Urothelium cell line (cell line): Measurements from ENCODE around the gene PLEKHD1.

Experiments used
- DNase-seq: peaks from one replicate; pipeline ENCODE4 v3.0.0; 2011; ENCODE audit warnings: low spot score, mixed read lengths
- FAIRE-seq: peaks from 2 replicates; lab custom pipeline; 2011; peaks lifted over from hg19 to GRCh38; lab: Jason Lieb, UNC

PLEKHD1 gene

DNA sequence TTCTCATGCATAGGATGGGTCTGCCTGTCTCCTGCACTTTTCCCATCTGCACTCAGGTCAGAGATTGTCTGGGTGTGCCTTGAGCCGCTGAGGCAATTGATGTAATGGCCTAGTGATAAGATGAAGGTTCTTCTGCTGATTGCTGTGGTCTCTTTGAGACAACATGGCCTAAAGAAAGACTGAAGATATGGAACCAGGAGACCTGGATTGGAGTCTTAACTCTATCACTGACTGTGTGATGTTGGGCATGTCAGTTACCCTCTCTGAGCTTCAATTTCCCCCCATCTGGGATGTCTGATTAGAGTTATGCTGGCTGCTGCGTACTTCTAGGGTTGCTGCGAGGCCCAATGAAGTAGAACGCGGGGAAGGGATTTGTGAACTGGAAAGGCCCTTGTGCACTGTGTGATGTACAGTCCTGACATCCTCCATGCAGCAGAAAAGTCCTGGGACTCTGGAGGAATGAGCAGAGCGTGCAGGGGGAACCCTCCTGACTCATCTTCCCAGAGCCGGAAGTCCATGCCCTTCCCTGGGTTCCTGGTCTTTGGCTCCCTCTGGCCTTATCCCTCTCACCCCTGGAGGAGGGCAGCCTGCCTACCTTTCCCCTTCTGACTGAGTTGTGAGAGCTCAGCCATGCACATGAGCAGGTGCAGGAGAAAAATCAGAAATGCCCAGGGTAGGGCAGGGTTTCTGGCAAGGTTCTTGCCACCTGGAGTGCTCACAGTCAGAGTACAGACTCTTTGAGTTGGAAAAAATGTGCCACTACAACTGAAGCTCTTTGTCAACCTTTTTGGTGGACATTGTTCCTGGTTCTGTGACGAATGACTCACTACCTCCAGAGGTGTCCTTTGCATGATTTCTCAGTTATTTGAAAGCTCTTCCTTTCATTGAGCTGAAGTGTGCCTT lies 21.1 kb downstream of the PLEKHD1 start:
- no peak for DNase-seq
- peak; percentile 84 for FAIRE-seq

DNA sequence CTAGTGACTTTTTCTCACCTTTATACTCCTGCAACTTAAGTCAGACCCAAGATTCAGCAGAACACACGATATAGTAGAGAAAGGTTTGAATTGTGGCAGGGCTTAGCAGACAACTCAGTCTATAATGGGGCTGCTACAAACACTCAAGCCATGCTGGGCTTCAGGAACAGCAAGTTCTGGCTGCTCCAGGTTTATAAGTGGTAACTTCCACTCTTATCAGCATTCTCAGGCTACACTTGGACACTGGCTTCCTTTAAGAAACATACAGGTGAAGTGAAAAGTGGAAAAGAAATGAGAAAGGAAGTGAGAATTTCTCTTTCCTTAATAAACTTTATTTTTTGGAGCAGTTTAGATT lies 21.7 kb downstream of the PLEKHD1 start:
- no peak for FAIRE-seq

DNA sequence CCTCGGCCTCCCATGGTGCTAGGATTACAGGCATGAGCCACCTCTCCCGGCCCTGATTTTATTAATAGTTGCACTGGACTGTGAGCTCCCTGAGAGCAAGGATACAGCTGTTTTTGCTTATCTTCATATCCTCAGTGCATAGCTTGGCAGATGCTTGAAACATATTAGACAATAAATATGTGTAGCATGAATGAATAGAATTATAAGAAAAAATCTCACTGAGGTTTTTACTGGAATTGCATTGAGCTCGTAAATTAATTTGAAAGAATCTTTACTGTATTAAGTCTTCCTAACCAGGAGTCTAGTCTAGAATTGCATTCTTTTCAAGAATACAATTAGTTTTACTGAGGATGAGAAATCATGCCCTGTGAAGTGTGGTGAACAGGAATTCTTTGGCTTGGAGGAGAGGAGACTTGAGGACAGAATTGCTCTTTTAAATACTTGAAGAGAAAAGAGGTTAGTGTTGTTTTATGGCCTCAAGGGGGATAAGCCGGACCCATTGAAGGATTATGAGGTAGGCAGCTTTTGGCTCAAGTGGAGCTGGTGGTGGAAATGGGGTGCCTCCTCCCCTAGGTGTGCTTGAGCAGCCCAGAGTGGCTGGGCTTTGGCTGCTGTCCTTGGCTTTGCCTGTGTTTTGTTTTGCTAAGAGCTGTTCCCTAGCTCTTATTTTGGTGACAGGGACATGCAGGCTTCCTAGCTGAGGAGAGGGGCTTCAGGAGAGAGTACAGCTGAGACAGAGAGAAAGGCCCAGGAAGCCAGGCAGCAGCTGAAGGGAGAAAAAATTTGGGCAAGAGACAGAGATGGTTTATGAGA lies 34.0 kb downstream of the PLEKHD1 start:
- no peak for DNase-seq
- FAIRE-seq = no peak

More for the DNA sequence above, 21.7 kb downstream of the PLEKHD1 start:
- DNase-seq = no peak

DNA sequence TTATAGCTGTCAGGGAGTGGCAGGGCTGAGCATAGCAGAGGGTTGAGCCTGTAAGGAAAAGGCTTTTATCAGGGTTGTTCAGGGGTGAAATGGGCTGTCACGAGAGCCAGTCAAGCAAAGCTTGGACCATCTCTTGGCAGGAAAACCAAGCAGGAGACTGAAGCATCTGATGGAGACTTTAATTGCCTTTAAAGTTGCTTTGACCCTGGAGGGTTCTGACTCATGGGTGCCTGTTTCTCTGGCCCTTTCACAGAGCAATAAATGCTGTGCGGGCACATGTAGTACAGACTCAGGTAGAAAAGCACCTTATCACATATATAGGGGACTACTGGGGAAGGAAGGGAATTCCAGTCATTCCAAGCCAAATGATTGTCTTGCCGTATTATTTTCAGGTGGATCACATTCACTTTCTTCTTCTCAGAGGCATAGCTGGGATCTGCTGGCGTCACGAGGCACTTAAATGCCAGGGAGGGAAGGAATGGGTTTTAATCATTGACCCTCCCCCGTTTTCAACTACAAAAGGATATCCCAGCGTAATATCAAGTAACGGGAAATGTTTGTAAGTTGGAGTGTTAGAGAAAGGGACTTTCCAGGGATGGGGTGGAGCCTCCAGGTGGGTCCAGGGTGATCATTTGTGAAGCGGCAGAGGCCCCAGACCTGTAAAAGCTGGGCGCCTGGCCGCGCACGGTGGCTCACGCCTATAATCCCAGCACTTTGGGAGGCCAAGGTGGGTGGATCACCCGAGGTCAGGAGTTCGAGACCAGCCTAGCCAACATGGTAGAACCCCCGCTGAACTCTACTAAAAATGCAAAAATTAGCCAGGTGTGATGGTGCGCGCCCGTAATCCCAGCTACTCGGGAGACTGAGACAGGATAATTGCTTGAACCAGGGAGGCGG lies 34.9 kb downstream of the PLEKHD1 start:
- DNase-seq (no peak), FAIRE-seq (peak; percentile 69)

DNA sequence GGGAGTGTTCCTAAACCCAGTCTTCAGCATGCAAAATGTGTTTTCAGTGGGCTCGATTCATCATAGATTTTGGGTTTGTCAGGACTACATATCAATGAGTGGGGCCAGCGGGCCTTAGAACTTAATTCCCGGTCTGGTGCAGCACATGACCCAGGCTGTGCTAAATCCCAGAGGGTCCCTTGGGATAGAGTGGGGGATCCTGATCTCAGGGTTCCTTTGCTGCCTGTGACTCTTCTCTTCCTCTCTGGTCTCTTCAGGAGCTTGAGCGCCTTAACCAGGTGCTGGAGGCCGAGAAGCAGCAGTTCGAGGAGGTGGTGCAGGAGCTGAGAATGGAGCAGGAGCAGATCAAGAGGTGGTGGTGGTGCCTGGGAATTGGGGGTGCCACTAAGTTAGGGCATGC lies 37.5 kb downstream of the PLEKHD1 start:
- FAIRE-seq = no peak
- no peak for DNase-seq

DNA sequence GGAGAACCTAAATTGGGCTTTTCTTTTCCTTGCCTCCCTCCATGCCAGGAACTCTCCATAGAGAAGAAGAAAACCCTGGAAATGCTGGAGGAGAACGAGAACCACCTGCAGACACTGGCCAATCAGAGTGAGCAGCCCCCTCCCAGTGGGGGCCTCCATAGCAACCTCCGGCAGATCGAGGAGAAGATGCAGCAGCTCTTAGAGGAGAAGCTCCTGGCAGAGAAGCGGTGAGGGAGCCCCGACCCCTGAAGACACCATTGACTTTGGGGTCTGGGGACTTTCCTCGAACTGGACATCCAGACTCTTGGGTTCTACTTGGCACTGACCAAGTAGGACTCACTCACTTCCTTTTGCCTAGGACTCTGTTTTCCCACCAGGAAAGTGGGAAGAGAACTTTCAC lies 41.4 kb downstream of the PLEKHD1 start:
- no peak for FAIRE-seq

DNA sequence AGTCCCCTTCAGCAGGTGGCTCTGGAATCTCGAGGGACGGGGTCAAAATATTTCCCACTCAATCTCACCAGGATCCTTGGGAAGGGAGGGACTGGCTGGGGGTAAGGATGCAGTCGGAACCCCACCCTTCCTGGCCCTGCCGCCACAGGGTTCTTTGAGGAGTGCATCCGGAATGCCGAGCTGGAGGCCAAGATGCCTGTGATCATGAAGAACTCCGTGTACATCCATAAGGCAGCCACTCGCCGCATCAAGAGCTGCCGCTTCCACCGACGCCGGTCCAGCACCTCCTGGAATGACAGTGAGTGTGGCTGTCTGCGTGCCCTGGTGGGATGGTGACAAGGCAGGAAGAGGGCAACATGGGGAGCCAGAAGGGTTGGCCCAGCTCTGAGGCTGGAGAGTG lies 43.1 kb downstream of the PLEKHD1 start:
- DNase-seq (no peak), FAIRE-seq (no peak)

More for the DNA sequence above, 41.4 kb downstream of the PLEKHD1 start:
- DNase-seq = no peak

DNA sequence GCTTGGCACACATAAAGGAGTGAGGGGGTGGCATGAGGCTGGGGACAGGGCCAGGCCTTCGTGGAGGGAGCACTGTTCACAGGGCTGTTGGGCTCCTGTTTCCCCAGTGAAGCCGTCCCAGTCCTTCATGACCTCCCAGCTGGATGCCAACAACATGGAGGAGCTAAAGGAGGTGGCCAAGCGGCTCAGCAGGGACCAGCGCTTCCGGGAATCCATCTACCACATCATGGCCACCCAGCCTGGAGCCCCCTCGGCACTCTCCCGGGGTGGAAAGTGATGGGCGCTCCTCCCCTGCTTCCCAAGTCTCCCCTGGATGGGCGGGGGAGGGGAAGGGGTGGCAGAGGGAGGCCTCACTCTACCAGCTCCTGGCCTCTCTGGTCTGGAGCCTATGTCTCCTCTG lies 43.6 kb downstream of the PLEKHD1 start:
- no peak for DNase-seq

DNA sequence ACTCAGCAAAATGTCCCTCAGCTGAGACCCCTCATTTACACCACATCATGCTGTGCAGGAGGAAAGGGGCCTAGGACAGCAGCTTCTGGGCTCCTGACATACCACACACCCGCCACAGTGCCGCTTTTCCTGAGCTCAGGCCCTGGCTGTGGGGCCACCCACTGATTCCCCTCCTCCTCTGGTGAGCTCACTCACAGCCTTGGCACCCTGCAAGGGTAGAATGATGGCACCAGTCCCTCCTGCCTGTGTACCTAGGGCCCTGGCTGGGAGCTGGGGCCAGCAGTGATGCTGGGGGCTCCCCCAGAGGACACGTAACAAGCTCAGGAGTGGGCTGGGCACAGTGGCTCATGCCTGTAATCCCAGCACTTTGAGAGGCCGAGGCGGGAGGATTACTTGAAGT lies 44.4 kb downstream of the PLEKHD1 start:
- peak; percentile 91 for FAIRE-seq
- no peak for DNase-seq

More for the DNA sequence above, 43.6 kb downstream of the PLEKHD1 start:
- no peak for FAIRE-seq

DNA sequence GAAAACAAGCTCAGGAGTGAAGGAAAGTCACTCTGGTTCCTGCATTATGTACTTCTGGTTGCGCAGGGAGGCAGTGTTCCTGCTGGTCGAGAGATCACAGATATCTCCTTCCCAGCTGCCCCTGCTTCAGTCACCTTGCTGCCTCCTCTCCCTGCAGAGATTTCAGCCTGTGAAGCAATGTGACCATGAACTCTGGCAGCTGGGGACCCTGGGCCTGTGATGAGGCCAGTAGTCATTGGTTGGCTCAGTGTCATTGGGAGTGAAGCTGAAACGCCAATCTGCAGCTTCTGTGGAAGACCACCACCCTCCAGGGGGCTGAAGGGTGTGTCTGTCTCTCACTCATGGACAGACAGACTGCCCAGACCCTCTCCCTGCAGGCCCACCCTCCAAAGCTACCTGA lies 45.0 kb downstream of the PLEKHD1 start:
- FAIRE-seq (peak; percentile 67), DNase-seq (no peak)

DNA sequence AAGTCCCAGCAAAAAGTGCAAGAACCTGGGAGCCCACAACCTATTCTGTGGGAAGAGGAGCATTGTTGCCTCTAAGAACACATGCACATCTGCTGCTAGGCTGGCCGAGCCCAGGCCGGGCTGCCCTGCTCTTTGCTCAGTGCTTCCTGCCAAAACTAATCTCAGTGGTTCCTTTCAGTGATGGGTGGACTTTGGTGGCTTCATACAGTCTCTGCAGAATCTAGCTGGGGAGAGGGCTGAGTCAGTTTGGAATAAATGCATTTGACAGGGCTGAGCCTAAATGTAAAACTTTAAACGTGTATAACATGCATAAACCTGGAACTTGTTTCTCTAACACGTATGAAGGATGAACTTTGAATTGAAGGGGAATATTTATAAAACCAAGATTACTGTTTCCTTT lies 45.6 kb downstream of the PLEKHD1 start:
- no peak for FAIRE-seq

DNA sequence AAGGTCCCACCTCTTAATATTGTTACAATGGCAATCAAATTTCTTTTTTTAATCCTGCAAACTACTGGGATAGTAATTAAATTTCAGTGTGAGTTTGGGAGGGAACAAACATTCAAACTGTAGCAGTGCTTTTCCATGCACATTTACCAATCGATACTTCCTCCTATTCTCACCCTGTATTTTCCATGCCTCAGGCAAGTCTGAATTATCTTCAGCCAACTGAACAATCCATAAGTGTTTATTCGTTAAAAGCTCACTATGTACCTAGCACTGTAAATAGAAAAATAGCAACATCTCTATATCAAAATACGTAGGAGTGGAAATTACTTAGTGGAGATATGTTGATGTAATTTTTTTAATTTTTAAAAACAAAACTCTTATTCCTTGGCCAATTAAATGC lies 46.6 kb downstream of the PLEKHD1 start:
- FAIRE-seq = peak; percentile 53
- no peak for DNase-seq

More for the DNA sequence above, 45.6 kb downstream of the PLEKHD1 start:
- DNase-seq = no peak

DNA sequence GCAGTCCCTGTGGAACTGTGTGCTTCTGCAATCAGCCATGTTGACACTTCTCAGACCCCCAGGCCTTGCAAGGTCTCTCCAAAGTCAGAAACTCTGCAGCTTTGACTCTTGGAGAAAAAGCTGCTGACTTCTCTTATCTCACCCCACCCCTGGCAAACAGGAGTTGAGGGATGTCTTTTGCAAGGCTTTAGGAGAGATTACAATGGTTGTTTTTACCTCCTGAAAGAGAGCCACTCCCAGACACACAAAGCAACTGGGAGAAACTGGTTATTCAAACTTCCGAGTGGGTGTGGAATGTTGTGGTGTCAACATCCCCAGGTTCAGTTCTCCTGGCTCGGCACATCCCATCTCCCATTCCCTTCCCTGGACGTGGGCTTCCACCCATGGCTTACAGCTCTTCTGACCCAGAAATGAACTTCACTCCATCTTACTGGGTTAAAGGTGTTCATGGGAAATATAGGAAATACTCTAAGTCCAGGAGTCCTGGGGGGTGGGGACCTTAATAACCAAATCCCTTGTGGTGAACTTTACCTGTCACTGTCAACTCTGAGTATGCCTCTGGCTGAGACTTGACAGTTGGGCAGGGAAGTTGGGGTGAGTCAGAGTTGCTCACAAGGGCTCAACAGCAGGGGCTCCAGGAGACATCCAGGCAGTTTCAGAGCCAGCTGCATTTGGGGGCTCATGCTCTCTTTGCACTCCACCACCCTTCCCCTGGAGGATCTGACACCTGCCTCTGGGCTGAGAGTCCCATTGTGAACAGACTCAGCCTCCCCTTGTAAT lies 48.2 kb downstream of the PLEKHD1 start:
- no peak for DNase-seq
- FAIRE-seq = peak; percentile 68

DNA sequence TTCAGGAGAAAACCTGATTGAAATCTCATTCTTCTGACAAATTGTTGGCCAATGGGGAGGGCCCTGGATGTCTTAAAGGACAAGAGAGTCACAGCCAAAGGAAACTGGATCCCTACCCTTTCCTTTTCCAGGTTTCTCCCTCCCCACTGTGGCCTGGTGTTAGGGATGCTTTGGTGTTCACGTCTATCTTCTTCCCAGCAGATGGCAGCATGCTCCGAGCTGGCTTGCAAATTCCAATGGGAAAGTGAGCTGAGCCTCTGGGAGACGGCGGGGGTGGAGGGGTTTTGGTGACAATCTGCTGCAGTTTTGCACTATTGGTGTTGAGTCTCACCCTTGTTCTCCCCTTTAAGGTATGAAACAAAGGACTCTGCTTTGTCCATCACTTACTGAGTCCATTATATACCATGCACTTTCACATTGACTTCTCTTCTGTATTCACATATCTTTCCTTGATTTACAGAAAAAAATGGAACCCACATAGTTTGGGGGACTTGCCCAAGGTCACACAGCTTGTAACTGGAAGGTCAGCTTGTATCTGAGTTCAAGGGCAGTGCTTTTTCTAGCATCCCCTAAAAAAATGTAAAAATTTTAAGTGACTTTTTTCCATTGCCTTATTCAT lies 50.8 kb downstream of the PLEKHD1 start:
- FAIRE-seq = peak; percentile 99

DNA sequence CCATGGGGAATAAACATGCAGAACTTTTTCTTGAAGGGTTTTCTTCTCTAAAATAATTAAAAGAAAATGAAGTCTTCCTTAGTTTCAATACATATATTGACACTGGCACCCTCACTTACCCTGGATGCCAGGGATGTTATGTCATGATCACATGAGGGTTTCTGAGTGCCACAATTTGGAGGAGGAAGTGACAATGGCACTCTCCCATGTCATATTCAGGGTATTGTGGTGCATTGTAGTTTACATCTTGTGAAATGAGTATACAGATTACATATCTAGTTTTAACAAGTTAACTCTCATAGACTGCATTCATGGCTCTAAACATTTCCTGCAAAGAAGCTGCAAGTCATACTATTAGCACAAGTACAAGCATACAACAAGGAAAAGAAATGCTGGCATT lies 52.4 kb downstream of the PLEKHD1 start:
- DNase-seq (no peak), FAIRE-seq (no peak)

More for the DNA sequence above, 50.8 kb downstream of the PLEKHD1 start:
- peak; percentile 92 for DNase-seq

DNA sequence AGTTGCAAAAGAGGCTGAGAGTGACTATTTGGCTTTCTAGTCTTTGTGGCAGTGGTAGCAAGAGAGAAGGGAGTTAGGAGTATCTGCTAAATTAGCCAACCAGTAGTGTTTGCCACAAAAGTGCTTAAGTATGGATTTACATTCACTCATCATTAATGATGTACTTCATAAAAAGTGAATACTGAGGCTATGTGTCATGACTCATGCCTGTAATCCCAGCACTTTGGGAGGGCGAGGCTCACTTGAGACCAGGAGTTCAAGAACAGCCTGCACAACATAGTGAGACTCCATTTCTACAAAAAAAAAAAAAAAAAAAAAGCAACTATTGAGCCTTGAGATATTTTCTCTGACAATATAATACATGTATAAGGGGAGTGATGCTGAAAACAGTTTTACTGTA lies 53.4 kb downstream of the PLEKHD1 start:
- DNase-seq (no peak), FAIRE-seq (no peak)

DNA sequence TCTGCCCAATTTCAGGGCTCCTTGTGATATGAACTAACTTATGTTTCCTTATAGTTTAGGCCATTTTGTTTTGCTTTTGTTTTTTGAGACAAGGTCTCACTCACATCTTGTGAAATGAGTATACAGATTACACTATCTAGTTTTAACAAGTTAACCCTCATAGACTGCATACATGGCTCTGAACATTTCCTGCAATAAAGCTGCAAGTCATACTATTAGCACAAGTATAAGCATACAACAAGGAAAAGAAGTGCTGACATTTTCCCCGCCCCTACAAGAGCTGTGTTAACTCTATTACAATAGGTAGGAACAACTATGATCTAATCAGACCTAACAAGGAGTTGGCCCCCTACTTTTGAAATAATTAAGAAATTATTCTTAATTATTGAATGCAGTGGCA lies 54.2 kb downstream of the PLEKHD1 start:
- FAIRE-seq = peak; percentile 65
- no peak for DNase-seq

DNA sequence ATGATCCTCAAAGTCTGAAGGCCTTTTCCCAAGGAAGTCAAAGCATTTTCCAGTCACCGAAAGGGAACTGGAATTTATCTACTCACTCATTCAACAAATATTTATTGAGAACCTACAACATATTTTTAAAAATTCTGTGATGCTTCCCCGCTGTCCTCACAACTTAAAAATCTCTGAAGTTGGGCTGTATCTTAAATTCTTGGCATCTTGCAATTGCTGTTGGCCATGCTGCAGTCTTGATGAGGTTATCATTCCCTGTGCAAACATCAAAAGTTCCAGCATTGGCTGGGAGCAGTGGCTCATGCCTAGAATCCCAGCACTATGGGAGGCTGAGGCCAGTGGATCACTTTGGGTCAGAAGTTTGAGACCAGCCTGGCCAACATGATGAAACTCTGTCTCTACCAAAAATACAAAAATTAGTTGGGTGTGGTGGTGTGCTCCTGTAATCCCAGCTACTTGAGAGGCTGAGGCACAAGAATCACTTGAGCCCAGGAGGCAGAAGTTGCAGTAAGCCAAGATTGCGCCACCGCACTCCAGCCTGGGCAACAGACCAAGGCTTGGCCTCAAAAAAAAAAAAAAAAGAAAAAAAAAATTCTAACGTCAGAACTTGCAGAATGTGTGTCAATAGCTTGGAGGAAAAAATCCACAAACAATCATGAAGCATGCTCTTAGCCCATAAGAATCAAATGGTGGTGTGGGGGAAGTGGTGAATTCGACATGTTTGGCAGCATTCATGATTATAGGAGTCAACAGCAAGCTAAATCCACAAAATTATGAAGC lies 55.3 kb downstream of the PLEKHD1 start:
- DNase-seq (no peak), FAIRE-seq (no peak)
